ENCODE measurements around the gene ZNF326.

DNA sequence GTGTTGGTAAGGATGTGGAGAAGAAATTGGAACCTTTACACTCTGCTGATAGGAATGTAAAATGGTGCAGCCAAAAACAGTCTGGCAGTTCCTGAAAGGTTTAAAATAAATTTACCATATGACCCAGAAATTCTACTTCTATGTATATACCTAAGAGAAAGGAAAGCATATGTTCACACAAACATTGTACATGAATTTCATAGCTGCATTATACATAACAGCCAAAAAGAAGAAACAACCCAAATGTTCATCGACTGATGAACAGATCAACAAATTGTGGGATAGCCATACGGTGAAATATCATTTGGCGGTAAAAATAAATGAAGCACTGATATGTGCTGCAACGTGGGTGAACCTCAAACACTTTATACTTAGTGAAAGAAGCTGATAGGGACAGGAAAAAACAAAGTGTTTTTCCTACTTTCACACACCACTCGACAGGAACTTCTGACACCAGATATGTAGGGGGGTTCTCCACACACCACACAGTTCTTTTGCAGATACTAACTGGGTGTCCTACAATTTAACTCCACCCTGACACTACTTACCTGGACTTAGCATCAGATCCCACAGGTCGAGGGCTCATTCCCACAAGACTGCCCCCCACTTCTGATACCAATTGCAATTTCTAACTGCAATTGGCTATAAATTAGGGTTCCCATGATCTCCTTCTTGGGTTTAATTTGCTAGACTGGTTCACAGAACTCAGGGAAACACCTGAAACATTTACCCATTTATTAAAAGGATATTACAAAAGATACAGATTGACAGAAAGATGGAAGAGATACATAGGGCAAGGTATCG, 35.9 kb upstream of the ZNF326 start:
- TF ChIP-seq, protein P1, sequence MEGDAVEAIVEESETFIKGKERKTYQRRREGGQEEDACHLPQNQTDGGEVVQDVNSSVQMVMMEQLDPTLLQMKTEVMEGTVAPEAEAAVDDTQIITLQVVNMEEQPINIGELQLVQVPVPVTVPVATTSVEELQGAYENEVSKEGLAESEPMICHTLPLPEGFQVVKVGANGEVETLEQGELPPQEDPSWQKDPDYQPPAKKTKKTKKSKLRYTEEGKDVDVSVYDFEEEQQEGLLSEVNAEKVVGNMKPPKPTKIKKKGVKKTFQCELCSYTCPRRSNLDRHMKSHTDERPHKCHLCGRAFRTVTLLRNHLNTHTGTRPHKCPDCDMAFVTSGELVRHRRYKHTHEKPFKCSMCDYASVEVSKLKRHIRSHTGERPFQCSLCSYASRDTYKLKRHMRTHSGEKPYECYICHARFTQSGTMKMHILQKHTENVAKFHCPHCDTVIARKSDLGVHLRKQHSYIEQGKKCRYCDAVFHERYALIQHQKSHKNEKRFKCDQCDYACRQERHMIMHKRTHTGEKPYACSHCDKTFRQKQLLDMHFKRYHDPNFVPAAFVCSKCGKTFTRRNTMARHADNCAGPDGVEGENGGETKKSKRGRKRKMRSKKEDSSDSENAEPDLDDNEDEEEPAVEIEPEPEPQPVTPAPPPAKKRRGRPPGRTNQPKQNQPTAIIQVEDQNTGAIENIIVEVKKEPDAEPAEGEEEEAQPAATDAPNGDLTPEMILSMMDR (conservative IDR thresholded peaks at IDR 0.05 in 1 of 2, IDR thresholded peaks at IDR 0.05 in 1 of 2; ENCODE audit: low read depth in 1 of 2, low read length in 2 of 2) = no peak
- no peak for TF ChIP-seq EZH2 (IDR thresholded peaks at IDR 0.05; ENCODE audit: low read length, missing control alignments)

All from fibroblast of lung (primary cell).